Choroid plexus epithelial cell (primary cell): ENCODE data around the gene ACACA.
A peak's percentile ranks its signal among the peaks of the same experiment; 100 is the strongest.

Experiments used
- DNase-seq: peaks from one replicate; pipeline ENCODE4 v3.0.0-alpha.2; 2010; ENCODE audit warnings: low read depth
- H3K4me3 ChIP-seq: 2 replicates; pipeline ENCODE4 v1.5.1; 2011; ENCODE audit warnings: low read depth, mild to moderate bottlenecking, control low read depth, low read length, moderate library complexity
- CTCF ChIP-seq: conservative IDR thresholded peaks from 2 replicates; pipeline ENCODE4 v1.5.1; 2011; ENCODE audit warnings: low read depth, mild to moderate bottlenecking, control low read depth, inconsistent platforms, low read length, moderate library complexity

The ACACA gene

GRCh38 chr17:37392024-37392590 is 14.5 kb downstream of the ACACA start:
- DNase-seq: peak; percentile 94
- H3K4me3 ChIP-seq: no peak overlapping the region
- TF ChIP-seq CTCF: no peak

GRCh38 chr17:37391146-37391545 is 15.5 kb downstream of the ACACA start:
- H3K4me3 ChIP-seq: no peak overlapping the region
- no peak for TF ChIP-seq CTCF
- DNase-seq: peak; percentile 70

- H3K4me3 ChIP-seq: no peak overlapping the region
- DNase-seq: no peak
- no peak for TF ChIP-seq CTCF
Observed at GRCh38 chr17:37389160-37389559, 17.5 kb downstream of the ACACA start.

GRCh38 chr17:37388266-37388665 is 18.4 kb downstream of the ACACA start:
- peak; percentile 40 for DNase-seq
- TF ChIP-seq CTCF: no peak
- no peak overlapping the region for H3K4me3 ChIP-seq

- TF ChIP-seq CTCF: no peak
- no peak for DNase-seq
- no peak overlapping the region for H3K4me3 ChIP-seq
Observed at GRCh38 chr17:37386462-37386861, 20.2 kb downstream of the ACACA start.

GRCh38 chr17:37385474-37385990 is 21.1 kb downstream of the ACACA start:
- TF ChIP-seq CTCF: no peak
- no peak for DNase-seq
- H3K4me3 ChIP-seq: no peak overlapping the region

- peak; percentile 17 for DNase-seq
- TF ChIP-seq CTCF: no peak
- H3K4me3 ChIP-seq: no peak overlapping the region
Observed at GRCh38 chr17:37384560-37385149, 22.0 kb downstream of the ACACA start.
